Airway epithelial cell (primary cell): ENCODE measurements around the gene KCNJ14. TPM values are rescaled to one million over a fixed set of nuclear protein-coding genes. Genes with fewer than 3 reads are reported as not detected.

Experiments
- total RNA-seq: library from RNA; depleted of rRNA; stranded (reverse); fragments of >200 nt; gene quantifications from 2 replicates; pipeline ENCODE4 v1.2.3, GENCODE V29; 2015

Gene KCNJ14
- 0.05 and 0.42 TPM in 2 replicates for total RNA-seq

GRCh38 chr19:48455171-48455907 is at the start of gene KCNJ14:
KCNJ14 (plus strand) TSS chr19:48455574; CDS start chr19:48461725, 6,151 bp downstream.

GRCh38 chr19:48445606-48446481 is 9.5 kb upstream of the KCNJ14 start, which contains the start of gene GRWD1:
GRWD1 (plus strand) TSS chr19:48445983; CDS start chr19:48446006, 23 bp downstream.

GRCh38 chr19:48469289-48469881 is 14.0 kb downstream of the KCNJ14 start, which contains the start of gene CYTH2:
CYTH2 (plus strand) TSS chr19:48469369; CDS start chr19:48469508, 139 bp downstream.

GRCh38 chr19:48511800-48512503 is 56.6 kb downstream of the KCNJ14 start, which contains the start of gene LMTK3:
LMTK3 (minus strand) TSS chr19:48511835; CDS start chr19:48511576, 259 bp downstream.

Other genes with a start within 250 kb of the KCNJ14 start
- gene CARD8, start 199.7 kb upstream of the KCNJ14 start, total RNA-seq, result 4.5 and 8.3 TPM in 2 replicates
- 0.21 and 0.46 TPM in 2 replicates for gene ZNF114, start 185.5 kb upstream of the KCNJ14 start, total RNA-seq
- gene EMP3, start 130.0 kb upstream of the KCNJ14 start, total RNA-seq, result 19.0 and 30.5 TPM in 2 replicates
- gene TMEM143, start 91.6 kb upstream of the KCNJ14 start, total RNA-seq, result 4.7 and 5.1 TPM in 2 replicates
- not detected in 2 replicates for gene SYNGR4, start 91.2 kb upstream of the KCNJ14 start, total RNA-seq
- gene KDELR1, start 64.0 kb upstream of the KCNJ14 start, total RNA-seq, result 85.5 and 149 TPM in 2 replicates
- gene GRIN2D, start 61.9 kb upstream of the KCNJ14 start, total RNA-seq, result 0.14 and 0.28 TPM in 2 replicates
- 46.8 and 50.1 TPM in 2 replicates for gene GRWD1, start 9.6 kb upstream of the KCNJ14 start, total RNA-seq
- gene CYTH2, start 13.8 kb downstream of the KCNJ14 start, total RNA-seq, result 33.1 and 53.2 TPM in 2 replicates
- gene LMTK3, start 56.3 kb downstream of the KCNJ14 start, total RNA-seq, result 5.8 and 7.5 TPM in 2 replicates
- 60.3 and 60.8 TPM in 2 replicates for gene SULT2B1, start 96.6 kb downstream of the KCNJ14 start, total RNA-seq
- not detected in 2 replicates for gene SPACA4, start 151.2 kb downstream of the KCNJ14 start, total RNA-seq
- 2.0 and 6.7 TPM in 2 replicates for gene FAM83E, start 159.5 kb downstream of the KCNJ14 start, total RNA-seq
- gene RPL18, start 163.6 kb downstream of the KCNJ14 start, total RNA-seq, result 2,904 and 4,070 TPM in 2 replicates
- 13.8 and 15.9 TPM in 2 replicates for gene SPHK2, start 163.9 kb downstream of the KCNJ14 start, total RNA-seq
- gene DBP, start 181.8 kb downstream of the KCNJ14 start, total RNA-seq, result 9.7 TPM in 2 replicates
- gene CA11, start 190.6 kb downstream of the KCNJ14 start, total RNA-seq, result 2.1 and 2.4 TPM in 2 replicates
- not detected in 2 replicates for gene NTN5, start 217.4 kb downstream of the KCNJ14 start, total RNA-seq
- gene FUT2, start 240.4 kb downstream of the KCNJ14 start, total RNA-seq, result 10.4 and 10.5 TPM in 2 replicates